ENCODE results near the gene AFF1.

AFF1 gene

GRCh38 chr4:86950831-86951525, 16.2 kb downstream of the AFF1 start:
- peak; percentile 38 for DNase-seq

- no peak for DNase-seq
These were observed 21.2 kb downstream of the AFF1 start for GRCh38 chr4:86955888-86956451.

DNA sequence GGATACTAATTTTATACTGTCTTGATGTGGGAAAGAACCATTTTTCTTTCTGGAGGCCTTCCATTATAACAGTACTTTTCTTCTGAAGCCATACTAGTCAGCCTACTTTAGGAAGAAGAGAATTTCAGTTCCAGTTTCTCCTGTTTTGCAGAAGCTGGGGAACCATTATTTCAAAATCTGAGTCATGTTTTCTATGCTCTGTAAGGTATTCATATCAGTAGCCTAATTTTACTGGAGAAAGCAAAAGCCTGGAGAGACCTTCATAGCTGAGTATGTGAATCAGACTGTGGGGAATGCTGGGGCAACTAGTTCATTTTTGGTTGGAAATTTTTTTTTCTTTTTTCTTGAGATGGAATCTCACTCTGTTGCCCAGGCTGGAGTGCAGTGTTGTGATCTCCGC, 22.4 kb downstream of the AFF1 start:
- DNase-seq = no peak

DNA sequence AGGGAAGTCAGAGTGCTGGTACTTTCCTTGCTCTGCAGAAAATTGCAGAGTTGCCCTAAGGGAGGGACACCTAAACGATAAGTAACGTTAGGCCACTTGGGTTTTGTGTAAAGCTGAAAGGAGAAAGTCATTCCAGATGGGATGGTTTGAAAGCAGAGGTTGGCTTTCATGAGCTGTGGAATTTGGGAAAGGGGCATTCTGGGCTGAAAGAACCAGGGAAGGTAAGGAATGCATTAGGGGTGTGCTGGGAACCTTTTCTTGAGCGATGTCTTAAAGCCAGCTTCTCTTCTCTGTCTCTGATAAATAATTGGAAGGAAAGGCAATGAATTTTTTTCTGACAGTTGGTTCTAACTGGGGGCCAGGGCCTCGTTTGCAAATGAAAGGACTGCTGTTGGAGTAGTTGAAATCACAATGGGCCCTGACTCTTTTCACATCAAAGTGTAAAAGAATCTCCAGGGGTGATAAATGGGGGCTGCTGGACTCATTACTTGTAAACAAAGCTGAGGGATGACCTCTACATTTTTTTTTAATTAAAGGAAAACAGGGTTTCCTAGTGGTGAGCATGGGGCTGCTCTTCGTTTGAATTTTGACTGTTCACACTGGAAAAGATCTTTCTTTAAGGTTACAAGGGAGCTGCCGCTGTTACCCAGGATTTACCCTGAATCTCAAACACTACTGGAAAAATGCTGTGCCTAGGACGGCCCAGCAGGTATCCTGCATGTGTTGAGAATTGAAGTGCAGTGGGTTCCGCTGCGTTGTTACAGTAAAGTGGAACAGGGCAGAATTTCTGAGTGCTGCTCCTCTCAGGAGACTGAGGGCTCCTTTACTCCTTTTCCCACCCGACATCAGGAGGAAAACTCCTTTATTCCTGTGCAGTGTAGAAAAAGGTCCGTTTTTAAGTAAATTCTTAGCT, 25.0 kb downstream of the AFF1 start:
- no peak for DNase-seq

DNA sequence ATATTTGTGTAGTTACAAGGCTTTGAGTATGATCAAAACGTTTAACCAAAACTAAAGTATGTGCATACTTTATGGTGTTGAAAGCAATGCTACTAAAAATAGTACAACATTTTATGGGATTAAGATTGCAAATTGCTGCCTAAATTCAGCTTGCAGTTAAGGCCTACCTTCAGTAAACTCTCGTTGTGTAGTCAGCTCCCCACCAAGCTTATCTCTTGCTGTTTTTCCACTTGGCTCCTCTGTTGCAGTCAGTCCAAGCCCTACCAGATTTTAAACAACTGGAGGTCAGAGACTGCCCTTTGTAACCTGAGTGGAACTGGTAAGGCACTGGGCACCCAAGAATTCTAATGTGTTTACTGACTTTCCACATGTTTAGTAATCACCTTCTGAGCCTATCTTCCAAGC, 25.7 kb downstream of the AFF1 start:
- peak; percentile 65 for DNase-seq

DNA sequence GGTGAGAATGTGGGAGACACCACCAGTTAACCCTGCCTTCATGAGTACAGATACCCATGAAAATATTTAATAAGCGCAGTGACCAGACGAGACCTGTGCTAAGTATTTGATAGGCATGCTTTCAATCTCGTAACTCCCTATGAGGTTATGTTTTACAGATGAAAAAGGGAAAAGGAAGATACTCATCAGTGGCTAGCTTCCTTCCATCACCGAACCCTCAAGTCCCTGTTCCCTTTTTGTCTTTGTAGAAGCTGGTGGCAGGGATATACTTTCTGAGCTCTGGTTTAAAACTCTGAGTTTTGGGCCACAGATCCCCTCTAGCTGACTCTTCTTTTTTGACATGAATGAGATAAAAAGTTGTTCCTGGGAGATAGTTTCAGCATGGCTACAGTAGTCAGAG, 26.3 kb downstream of the AFF1 start:
- peak; percentile 80 for DNase-seq

DNA sequence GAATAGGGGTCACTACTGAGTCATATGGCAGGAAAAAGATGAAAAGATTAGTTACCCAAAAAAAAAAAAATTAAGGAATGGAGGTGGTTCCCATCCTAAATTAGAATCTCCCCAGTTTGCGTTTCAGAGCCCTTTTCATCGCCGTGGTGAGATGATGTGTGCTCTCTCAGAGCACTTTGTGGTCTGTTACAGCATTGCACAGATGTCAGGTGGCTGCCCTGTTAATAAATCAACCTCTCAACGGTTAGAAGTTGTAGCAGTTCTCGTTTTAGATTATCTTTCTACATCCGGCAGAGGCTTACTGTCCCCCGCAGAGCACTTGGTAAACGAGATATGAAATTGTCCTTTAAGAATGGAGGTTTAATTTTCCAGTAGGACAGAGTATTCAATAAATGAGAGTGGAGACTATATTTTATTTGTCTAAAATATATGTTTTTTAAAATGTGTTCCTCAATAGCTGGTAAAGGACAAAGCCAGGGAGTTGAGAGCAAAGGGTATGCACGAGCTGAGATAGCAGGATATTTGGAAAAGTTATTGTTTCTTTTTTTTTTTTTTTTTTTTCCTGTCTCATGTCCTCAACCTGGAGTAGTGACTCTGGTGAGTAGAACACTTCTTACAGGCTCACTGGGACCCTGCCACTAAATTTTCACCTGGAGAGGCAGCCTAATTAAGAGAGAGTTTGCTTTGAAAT, 26.9 kb downstream of the AFF1 start:
- DNase-seq = peak; percentile 98

- DNase-seq = no peak
These were observed 28.9 kb downstream of the AFF1 start for GRCh38 chr4:86963697-86964096.

- DNase-seq = no peak
These were observed 30.5 kb downstream of the AFF1 start for GRCh38 chr4:86965019-86965976.

GRCh38 chr4:86967073-86967472, 32.3 kb downstream of the AFF1 start:
- DNase-seq = peak; percentile 83

DNA sequence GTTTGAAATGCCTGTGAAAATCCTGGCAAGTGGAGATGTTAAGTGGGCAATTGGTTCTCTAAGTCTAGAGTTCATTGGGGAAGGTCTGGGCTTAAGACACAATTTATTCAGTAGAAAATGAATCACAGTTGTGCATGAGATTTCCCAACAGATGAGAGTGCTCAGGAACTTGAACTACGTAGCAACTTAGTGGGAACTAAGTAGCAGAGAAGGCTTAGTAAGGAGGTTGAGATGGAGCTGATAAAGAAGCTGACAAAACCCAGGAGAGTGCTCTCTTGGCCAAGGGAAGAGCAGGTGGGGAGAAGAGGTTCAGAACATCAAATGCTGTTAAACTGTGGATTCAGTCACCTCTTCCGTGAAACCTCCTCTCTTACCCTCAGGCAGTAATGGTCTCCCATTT, 33.0 kb downstream of the AFF1 start:
- peak; percentile 37 for DNase-seq

- DNase-seq = no peak
These were observed 33.7 kb downstream of the AFF1 start for GRCh38 chr4:86968547-86968946.

DNA sequence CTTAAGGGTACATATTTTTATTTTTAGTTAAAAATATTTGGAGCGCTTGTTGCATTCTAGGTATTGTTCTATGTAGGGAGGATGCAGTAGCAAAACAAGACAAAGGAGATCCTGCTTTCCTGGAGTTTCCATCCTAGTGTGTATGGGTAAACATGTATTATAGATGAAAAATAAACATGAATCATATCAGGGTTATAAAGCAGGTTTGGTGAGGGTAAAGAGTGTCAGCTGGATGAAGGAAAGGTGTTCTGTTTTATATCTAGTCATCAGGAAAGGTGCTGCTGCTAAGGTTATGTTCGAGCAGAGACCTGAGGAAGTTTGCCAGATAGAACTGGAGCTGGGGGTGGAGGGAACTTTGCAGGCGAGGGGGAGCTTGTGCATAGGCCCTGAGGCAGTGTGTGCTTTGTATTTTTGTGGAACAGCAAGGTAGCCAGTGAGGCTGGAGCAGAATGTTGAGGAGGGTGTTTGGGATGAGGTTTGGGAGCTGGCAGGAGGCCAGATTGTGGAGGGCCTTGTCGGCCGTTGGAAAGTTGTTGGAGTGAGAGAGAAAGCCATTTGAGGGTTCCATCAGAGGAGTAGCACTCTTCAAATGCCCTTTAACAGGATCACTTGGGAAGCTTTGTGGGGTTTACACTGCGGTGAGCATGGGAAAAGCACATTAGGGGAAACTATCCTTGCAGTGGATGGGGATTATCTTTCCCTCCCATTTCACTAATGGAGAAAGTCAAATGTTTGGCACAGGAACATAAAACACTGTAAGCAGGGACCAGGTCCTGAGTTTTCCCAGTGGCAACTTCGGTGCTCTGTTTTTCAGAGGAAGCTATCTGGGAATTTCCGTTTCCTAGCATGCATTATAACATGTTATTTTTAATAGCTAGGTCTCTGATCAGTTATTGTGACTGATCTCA, 35.9 kb downstream of the AFF1 start:
- DNase-seq = no peak

DNA sequence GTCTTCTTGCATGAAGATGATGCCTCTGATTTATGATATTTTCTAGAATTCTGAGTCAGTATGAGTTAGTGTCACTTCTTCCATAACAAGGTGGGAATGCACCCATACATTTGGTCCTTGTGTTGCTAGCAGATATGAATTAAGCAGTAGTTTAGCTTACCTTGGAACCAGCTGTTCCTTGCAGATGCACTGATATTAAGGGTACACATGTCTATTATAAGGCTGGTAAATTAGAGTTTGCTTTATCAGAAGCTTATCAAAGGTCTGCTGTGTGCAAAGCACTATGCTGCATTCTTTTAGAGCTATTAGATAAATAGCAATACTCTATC, 36.5 kb downstream of the AFF1 start:
- peak; percentile 49 for DNase-seq

- peak; percentile 80 for DNase-seq
These were observed 38.2 kb downstream of the AFF1 start for GRCh38 chr4:86972997-86973396.

- no peak for DNase-seq
These were observed 38.9 kb downstream of the AFF1 start for GRCh38 chr4:86973668-86974067.

GRCh38 chr4:86974551-86974994, 39.8 kb downstream of the AFF1 start:
- peak; percentile 58 for DNase-seq

GRCh38 chr4:86975927-86976326, 41.1 kb downstream of the AFF1 start:
- DNase-seq = no peak

- no peak for DNase-seq
These were observed 42.1 kb downstream of the AFF1 start for GRCh38 chr4:86976801-86977485.

DNA sequence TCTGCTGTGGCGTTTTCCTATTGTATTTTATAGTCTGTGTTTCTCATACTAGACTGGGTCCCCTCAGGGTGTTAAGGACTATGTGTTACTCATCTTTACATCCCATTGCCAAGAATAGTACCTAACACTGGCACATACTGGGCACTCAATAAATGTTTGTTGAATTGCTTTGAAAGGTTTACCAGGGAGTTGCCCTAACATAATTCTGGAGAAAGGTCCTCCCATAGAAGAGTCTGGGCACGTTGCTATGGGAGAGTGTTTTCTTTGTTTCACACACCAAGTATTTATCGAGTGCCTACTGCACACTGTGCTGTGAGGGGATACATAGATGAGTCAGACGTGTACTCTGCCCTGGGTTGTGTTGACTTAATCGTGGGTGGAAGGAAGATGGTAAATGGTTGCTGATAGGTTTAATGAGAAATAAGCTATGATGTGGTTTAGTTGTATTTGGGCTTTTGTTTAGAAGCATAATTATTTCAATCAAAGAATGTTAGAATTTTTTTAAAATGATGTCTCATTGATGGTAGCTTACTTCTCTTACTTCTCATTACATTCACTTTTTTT, 42.9 kb downstream of the AFF1 start:
- DNase-seq = peak; percentile 52

All from hematopoietic multipotent progenitor cell treated with erythropoietin and hydrocortisone succinate and interleukin-3 and kit ligand, for 4 days (in vitro differentiated cells).